Activated T-cell treated with anti-CD3 and anti-CD28 coated beads for 24 hours (primary cell): Measurements from ENCODE around the gene ITGB3.
A peak's percentile ranks its signal among the peaks of the same experiment; 100 is the strongest.
"Not testable (repeated sequence)": the region's sequence is repeated elsewhere in the genome, so short reads cannot be mapped to it uniquely, and the experiment has no call there.

ENCODE experiments used
- DNase-seq: peaks from one replicate; pipeline ENCODE4 v3.0.0-alpha.2; 2020; ENCODE audit warnings: low read depth

Gene ITGB3

DNA sequence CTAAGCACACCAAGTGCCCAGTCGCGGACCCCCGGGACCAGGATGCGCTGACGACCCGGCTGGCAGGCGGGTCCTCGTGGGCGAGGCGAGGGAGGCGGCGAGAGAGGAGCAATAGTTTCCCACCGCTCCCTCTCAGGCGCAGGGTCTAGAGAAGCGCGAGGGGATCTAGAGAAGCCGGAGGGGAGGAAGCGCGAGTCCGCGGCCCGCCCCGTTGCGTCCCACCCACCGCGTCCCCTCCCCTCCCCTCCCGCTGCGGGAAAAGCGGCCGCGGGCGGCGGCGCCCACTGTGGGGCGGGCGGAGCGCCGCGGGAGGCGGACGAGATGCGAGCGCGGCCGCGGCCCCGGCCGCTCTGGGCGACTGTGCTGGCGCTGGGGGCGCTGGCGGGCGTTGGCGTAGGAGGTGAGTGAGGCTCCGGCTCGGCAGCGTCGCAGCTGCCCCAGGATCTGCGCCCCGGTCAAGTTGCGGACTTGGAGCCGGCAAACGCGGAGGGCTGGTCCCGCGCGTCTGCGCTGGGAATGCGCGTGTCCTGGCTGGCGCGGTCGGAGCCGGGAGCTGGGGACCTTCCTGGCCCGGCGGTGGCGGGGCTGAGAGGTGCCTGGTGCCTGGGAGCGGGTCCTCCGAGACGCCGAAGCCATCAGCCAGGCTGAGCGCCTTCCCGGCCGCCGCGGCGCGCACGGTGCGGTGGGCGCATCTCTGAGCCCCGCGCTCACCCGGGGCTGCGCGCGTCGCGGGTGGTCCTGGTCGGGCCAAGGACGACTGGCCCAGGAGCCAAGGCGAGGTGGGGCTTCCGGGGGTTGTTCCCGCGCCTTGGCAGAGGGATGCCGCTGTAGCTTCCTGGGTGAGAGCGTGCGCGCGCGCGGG is at the start of gene ITGB3:
Gene ITGB3 (plus strand): TSS at position 287 of the 862 bp plus-strand sequence. CDS start 35 bp downstream, at position 322.
- DNase-seq, result peak; percentile 26

DNA sequence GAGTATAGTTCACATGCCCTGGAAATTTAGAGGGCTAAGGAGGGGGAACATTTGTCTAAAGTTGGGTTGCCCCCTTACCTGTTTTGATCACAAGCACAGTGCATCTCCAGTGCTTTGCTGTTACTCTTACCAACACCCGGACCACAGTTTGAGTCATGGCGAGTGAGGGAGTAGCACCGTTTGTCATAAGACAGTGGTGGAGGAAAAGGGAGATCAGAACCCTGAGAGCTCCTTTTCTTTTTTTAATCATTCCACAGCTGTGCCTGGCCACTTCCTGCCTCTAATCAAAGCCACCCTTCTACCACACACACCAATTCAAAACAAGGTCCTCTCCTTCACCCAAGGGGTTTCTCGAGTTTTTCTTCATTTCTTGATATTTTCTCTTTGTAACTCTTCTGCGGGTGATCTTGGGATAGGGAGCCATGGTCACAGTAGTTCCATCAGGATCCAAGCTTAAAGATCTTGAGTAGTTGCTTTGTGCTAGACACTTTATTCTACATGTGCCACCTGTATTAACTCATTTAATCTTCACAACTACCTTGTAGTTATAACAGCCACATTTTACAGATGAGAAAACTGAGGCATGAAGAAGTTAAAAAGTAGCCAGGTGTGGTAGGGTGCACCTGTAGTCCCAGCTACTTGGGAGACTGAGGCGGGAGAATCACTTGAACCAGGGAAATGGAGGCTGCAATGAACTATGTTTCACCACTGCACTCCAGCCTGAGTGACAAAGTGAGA is 49.5 kb upstream of the ITGB3 start:
- DNase-seq, result peak; percentile 37

DNA sequence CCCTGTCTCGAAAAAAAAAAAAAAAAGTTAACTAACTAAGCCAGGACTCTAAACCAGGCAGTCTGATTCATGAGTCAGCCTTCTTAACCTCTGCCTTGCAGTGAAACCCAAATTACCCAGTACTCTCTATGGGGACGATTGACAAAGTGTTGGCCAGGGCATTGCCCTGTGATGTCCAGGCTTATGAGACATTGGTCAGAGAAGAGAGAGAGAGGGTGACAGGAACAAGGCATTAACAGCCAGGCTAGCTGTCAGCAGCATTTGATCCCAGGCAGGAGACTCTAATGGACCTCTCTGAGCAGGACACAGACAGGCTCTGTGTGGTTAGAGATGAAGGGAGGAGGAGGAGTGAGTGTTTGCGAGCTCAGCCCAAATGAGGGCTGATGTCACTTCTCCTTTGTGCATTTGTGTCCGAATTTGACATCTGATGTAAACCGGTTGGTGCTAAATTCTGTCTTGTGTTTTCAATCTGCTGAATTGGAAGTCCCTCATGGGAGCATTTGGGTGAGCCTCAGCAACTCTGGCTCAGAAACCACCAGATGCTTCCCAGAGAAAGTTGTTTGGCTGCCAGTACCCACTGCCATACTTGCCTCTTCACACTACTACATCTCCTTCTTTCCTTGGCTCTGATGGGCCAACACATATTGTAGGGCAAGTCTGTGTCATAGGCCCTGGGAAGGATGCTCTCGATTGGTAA is 48.8 kb upstream of the ITGB3 start:
- no peak for DNase-seq

DNA sequence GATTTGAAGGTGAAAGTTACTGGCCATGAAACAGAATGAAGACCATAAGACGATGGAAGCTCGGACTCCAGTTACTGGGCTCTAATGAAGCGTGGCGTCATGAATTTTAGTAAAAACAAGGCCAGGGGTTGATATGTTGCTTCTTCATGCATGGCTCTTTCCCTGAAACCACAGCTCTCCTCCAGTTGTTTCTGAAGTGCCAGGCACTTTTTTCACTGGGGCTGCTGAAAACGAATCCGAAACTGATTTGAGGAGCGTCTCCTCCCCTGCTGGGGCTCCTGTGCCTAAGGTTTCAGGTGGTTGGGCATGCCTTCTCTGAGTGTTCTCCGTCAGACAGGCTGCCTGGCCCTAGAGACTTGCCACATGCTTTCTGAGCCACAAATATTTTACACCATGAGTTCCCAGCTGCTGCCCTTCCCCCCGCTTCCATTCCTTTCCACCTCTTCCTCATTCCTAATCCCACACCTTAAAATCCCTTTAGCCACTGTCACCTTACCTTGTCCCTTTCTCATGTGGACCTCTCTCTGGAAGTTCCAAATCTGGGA is 48.1 kb upstream of the ITGB3 start:
- DNase-seq, result peak; percentile 56

DNA sequence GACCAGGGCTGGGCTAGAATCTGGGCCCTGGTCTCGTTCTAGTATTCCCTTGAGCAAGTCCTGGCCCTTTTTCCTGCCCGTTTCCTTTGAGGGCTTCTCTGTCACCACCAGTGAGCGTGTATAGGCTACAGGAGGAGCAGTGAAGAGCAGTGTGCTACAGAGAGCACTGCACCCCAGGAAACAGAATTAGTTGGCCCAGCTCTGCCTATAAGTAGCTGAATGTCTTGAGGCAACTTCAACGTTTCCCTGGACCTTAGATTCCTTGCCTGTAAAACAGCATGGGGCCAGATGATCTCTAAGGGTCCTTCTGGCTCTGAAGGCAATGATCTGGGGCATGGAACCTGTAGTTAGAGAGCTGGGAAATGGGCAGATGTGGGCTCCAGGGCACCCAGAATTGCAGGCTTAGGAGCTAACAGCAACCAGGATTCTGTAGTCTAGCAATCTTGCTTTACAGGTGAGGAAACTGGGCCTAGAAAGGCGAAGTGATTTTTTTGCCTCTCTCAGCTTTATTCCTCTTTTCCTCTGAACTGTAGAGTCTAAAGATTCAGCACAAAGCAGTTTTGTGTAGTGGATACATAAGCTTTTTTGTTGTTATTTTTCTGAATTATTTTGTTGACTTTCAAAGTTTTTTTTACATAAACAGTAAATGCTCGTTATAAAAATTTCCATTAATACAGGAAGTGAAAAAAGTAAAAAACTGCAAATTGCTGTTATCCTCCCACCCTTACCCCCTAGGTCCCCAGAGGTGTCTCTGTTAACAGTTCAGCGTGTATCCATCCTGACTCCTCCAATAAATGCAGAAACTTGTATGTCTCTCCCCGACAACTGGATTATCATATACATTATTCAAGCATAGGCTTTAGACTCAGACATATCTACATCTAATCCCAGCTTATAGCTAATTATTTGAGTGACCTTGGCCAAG is 46.2 kb upstream of the ITGB3 start:
- no peak for DNase-seq

DNA sequence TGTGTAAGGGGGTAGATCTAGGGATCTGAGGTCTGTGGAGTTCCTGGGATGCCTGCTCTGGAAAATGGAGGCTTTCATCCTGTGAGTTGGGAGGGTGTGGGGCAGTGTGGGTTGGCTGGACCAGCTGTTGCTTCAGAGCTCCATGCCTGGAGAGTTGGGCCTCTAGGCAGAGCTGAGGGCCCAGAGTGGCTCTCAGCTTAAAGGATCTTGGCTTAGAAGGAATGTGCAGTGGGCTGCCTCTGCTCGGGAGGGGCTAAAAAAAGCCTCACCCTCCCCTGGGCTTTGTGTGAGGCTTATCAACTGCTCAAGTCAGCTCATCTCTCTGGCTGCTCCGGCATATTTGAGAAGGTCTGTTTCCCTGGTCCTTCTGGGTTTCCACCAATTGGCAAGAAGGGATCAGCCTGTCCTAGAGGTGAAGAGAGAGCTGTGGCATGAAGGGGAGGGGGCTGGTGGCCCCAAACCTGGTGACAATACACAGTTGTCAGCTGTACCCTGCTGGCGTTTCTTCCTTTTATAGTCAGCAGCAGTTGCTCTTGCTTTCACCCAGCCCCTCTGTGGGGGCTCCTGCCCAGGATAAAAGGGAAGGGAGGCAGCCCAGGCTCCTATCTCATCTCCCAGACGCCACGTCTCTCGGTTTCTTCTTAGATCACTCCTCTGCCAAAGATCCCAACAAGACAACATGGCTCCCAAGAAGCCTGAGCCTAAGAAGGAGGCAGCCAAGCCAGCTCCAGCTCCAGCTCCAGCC is 44.7 kb upstream of the ITGB3 start, which contains the start of gene MYL4:
Gene MYL4 (plus strand): TSS at position 605 of the 745 bp plus-strand sequence. CDS start 75 bp downstream, at position 680.
- no peak for DNase-seq

DNA sequence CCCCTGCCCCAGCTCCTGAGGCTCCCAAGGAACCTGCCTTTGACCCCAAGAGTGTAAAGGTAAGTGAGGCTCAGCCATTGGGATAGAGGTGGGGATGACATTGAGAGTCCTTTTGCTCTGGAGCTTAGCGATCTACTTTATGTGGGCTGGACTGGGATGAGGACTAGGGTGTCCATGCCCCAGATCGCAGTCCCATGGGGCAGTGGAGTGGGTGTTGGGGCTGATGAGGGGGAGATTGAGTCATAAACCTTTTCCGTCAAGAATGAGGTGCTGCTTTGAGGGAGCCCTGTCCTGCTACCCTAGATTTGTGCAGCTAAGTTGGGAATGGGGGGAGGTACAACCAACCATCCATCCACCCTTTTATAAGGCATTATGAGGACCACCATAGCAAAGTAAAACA is 44.1 kb upstream of the ITGB3 start:
- DNase-seq, result no peak

DNA sequence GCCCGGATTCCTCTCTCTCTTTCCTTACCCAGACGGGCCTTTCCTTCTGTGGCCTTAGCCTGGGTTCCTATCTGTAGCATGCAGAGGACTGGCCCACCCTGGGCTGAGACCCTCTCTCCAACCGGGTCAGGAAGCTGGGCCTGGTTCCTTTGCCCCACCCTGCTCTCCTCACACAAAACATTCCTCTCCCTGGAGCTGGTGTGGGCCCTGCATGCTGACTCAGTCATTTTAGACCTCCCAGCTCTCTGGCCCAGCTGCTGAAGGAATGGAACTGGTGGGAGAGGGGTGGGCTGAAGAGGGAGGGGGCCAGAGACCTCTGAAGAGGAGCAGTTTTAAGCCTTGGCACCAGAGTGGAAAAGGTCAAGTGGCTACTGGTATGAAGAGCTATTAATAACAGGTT is 43.5 kb upstream of the ITGB3 start:
- no peak for DNase-seq

DNA sequence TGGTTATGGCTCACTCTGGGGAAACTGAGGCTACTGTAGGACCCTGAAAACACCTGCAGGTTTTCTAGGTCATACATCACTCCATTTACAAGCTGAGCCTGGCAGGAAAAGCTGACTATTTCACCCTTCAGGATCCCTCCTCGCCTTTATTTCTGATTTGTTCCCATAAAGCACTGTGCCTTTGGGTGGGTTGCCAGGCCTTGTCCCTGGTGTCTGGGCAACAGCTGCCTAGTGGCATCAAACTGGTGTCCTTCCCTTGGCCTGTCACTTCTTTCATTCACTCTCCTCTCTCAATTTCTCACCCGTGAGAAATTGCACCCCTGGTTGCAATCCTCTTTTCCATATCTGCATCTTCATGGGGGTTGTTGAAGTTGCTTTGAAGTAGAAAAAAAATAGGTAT is 42.8 kb upstream of the ITGB3 start:
- no peak for DNase-seq

DNA sequence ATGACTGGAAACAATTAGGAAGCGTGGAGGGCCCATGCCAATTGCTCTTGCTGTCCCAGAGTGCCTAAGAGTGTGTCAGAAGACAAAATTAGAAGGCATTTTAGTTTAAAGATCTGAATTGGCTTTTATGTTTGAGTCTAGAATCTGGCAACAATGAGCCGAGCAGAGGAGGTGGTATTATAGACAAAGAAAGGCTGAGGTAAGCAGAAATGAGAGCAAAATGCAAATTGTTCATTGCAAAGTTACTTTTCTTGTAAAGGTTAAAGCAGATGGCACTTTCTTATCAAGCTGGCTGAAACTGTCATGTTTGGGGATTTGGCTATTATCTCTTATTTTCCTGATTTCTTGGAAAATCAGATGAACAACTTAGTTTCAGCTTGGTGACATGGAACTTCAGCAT is 41.2 kb upstream of the ITGB3 start:
- no peak for DNase-seq

DNA sequence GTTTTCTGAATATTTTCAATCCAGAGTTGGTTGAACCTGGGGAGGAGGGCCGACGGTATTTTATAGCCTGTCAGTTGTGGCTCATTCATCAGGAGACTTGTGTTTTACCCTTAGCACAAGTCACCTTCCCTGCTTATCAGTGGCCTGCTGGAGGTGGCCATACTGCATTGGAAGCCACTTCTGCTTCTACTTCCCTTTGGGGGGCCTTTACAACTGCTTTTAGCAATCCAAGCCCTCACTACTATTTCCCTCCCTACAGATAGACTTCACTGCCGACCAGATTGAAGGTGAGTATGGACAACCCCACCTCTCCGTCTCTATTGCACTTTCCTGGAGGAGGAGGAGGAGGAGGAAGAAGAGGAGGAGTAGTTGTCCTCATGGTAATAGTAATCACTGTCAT is 40.1 kb upstream of the ITGB3 start:
- DNase-seq, result no peak

DNA sequence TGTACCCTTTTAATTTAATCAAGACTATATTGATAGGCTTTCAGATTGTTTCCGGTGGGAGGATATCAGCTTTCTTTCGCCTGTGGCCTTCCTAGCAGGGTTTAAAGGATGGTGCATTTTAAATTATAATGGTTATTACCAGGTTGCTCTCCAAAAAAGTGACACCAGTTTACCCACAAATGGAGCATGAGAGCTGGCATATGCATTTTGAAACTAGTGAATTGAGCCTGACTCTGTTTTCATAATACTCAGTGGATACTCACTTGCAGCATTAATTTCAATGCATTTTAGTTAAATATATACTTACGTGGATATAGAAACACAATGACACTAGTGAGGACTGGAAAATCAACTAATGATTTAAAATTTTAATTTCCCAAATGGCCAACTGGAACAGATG is 38.7 kb upstream of the ITGB3 start:
- DNase-seq, result no peak

DNA sequence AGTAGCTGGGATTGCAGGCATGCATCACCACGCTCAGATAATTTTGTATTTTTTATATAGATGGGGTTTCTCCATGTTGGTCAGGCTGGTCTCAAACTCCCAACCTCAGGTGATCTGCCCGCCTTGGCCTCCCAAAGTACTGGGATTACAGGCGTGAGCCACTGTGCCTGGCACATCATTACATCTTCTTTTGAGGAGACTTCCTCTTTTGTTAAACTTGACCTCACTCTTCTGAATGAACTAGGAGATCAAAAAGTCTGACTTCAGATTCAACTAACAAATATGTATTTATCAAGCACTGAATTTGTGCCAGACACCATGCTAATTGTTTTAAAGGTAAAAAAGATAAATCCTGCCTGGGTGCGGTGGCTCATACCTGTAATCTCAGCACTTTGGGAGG is 36.8 kb upstream of the ITGB3 start:
- DNase-seq, result not testable (repeated sequence)

DNA sequence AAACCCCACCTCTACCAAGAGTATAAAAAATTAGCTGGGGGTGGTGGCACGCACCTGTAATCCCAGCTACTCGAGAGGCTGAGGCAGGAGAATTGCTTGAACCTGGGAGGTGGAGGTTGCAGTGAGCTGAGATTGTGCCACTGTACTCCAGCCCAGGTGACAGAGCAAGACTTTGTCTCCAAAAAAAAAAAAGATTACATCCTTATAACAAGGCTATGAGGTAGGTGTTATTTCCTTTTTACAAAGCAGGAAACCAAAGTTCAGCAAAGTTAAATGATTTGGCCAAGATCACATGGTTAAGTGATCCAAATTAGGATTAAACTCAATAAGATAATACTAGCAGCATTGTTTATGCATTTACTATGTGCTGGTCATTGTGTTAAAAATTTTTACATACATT is 36.3 kb upstream of the ITGB3 start:
- DNase-seq, result not testable (repeated sequence)

DNA sequence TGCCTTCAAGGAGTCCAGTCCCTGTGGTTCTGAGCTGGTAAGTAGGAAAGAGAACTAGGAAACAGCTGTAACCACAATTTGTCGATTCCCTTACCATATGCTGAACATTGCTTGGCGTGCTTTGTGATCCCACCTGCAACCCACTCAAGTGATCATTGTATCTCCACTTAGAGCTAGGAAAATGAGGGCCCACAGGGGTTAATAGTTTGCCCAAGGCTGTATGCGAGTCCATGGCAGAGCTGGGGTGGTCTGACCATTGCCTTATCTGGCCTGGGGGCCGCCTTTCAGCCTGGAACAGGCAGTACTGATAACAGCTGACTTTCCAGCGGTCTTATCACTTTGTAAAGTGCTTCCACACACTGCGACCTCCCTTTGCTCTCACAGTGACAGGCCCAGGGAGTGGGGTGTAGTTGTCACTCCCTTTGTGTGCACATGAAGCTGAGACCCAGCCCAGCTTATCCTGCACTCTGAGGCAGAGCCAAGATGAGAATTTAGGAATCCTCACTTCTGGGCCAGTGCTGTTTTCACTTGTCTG is 34.7 kb upstream of the ITGB3 start:
- DNase-seq, result no peak

DNA sequence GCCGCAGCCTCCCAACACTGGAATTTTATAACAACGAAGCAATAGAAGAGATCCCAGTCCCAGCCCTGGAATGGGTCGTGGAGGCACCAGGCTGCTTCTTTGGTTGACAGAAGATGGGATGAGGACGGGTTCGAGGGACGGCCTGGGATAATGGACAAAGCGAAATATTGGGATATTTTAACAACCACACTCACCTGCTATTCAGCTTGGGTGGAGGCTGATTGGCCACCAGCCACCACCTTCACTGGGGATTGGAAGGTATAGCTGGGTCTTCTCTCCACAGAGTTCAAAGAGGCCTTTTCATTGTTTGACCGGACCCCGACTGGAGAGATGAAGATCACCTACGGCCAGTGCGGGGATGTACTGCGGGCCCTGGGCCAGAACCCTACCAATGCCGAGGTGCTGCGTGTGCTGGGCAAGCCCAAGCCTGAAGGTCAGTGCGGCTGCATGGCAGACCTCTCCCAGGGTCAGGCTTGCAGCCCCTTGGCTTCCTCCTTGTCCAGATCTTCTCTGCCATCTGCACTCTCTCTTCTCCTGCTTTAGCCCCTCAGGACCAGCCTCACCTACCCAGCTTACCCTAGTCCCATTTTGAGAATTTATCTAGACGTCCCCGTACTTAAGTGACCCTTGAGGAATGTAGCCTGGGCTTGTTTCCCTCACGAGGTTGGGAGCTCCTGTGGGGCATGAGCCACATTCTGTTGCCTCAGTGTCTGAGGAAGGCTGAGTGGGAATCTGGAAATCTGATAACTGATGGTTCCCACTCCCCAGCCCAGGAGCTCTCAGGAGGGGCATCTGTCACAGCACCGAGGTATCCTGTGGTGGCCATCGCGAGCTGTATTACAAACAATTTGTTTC is 33.8 kb upstream of the ITGB3 start:
- no peak for DNase-seq

DNA sequence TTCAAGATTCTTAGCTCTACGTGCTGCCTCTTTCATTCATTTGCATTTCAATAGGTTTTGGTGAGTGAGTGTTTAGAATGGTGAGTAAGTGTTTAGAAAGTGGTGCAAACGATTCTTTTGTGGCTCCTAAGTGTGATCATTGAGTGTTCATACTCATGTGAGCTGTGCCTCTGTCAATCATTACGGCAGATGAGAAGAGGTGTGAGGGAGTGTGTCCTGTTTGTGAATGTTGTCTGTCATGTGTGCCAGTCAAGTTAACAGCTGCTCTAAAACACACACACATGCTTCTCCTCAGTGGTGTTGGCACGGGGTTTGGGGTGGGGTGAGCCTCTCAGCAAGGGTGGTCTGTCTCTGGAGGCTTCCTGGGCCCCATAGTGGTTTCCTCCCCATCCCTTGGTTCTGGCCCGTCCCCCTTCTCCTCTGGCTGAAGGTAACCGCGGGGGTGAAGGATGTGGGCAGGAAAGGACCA is 33.1 kb upstream of the ITGB3 start:
- DNase-seq, result no peak

DNA sequence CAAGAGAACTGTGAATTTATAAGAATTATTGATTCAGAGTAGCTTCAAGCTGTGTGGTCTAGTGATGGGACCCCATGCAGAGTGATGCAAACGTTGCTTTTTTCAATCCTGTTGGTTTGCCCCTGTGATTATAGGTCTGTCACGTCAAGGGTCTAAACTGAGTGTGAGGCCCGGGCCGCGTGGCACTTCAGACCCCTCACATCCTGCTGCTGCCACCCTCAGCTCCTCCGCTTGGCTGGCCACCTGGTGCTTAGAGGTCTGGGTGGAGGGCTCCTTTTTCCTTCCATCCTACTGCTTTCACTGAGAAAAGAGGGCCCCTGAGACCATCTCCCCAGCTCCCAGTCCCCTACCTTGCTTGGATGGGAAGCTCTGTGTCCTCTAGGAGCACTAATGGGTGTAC is 32.5 kb upstream of the ITGB3 start:
- no peak for DNase-seq

DNA sequence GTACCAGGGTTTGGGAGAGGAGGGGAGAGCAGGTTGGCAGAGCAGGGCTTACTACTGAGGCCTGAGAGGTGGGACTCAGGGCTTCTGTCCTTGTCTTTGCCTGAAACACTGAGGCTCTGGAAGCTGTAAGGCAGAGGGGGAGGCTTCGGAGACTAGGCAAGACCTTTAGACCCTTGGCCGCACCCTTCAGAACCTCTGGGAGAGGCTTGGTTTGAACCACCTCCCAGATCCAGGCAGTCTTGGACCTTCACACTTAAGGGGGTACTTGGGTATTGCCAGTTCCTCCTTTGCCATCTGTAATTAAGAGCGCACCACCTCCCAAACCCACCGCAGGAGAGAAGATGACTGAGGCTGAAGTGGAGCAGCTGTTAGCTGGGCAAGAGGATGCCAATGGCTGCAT is 31.6 kb upstream of the ITGB3 start:
- DNase-seq, result no peak
